ENCODE results near the gene UBE3C. TPM values are rescaled to one million over a fixed set of nuclear protein-coding genes. Genes with fewer than 3 reads are reported as not detected.

UBE3C gene
- total and polyA plus RNA-seq, 9 of the 15 experiments (the other 6 are each of a cell fraction or from before 2014, with no cell fraction given) = 9.6 to 91.7 (median 75.4) TPM

- TF ChIP-seq PATZ1 (CRISPR knock-in tag; IDR thresholded peaks at IDR 0.05; ENCODE audit: borderline replicate concordance) = no peak
- TF ChIP-seq ZNF780A (CRISPR knock-in tag; IDR thresholded peaks at IDR 0.05) = no peak
- TF ChIP-seq KDM4B (IDR thresholded peaks at IDR 0.05; ENCODE audit: borderline replicate concordance in 2 of 2, low read depth in 1 of 2) = no peak
- TF ChIP-seq TAF7 (tag; IDR thresholded peaks at IDR 0.05) = no peak
Measured at GRCh38 chr7:157138101-157138423, 664 bp upstream of the UBE3C start (continued).

GRCh38 chr7:157139111-157139809 is 534 bp downstream of the UBE3C start:
- H3K27me3 ChIP-seq (ENCODE audit: control insufficient read depth in 2 of 2, insufficient read depth in 2 of 2, low read length in 2 of 2) = no peaks in the 10 kb centered on the region
- peak; percentile 80 for ATAC-seq
- TF ChIP-seq KAT2B (IDR thresholded peaks at IDR 0.05; ENCODE audit: low read depth, low read length) (no peak), E2F5 (CRISPR knock-in tag; IDR thresholded peaks at IDR 0.05) (no peak), EP400 (IDR thresholded peaks at IDR 0.05) (peak; percentile 48; the same call in 1 of the 2 replicates), CREM (IDR thresholded peaks at IDR 0.05; ENCODE audit: low read depth) (0 out of 2 replicates have a peak, but pooled peaks have one; percentile 6), ZFX (CRISPR knock-in tag; IDR thresholded peaks at IDR 0.05) (peak; percentile 81), KDM5B (IDR thresholded peaks at IDR 0.05; ENCODE audit: insufficient replicate concordance, low read depth, low read length) (peak; percentile 19), ZNF124 (CRISPR knock-in tag; IDR thresholded peaks at IDR 0.05) (0 out of 2 replicates have a peak, but pooled peaks have one; percentile 16), ZNF282 (CRISPR knock-in tag; IDR thresholded peaks at IDR 0.05) (peak; percentile 73; the same call in 1 of the 2 replicates), RBFOX2 (IDR thresholded peaks at IDR 0.05; ENCODE audit: low read depth, low read length) (peak; percentile 38; the same call in 1 of the 2 replicates), ID3 (CRISPR knock-in tag; IDR thresholded peaks at IDR 0.05) (no peak), ID3 (tag; IDR thresholded peaks at IDR 0.05) (0 out of 2 replicates have a peak, but pooled peaks have one; percentile 20), NR1H2 (CRISPR knock-in tag; IDR thresholded peaks at IDR 0.05) (no peak), CBX5 (IDR thresholded peaks at IDR 0.05; ENCODE audit: borderline replicate concordance, low read depth) (no peak)

More at GRCh38 chr7:157139111-157139809, 534 bp downstream of the UBE3C start:
- Histone ChIP-seq H3K4me1 (replicated peaks in 1 of 2; ENCODE audit: control insufficient read depth in 2 of 2, insufficient read depth in 2 of 2, low read length in 2 of 2) (peaks cover 27 to 28% of the 10 kb centered on the region in 2 experiments), H3K27ac (ENCODE audit: extremely low read depth, low read depth, low read length) (peak overlapping the region; percentile 88), H2AFZ (ENCODE audit: low read depth, low read length) (peak overlapping the region; percentile 72), H3K4me3 (peak overlapping the region; percentile 88), H3K36me3 (ENCODE audit: control insufficient read depth, insufficient read depth, low read length) (peaks cover 48% of the 10 kb centered on the region), H3K4me2 (ENCODE audit: insufficient read depth, low read length) (peak overlapping the region; percentile 96), H3K9me3 (replicated peaks; ENCODE audit: control insufficient read depth, insufficient read depth, low read depth, low read length) (no peaks in the 10 kb centered on the region), H3K9ac (ENCODE audit: insufficient read depth in 1 of 2, low read depth in 2 of 2, low read length in 2 of 2) (peak overlapping the region; percentile 93 to 98), H4K20me1 (replicated peaks; ENCODE audit: control insufficient read depth, insufficient read depth, low read length) (peaks cover 35% of the 10 kb centered on the region), H3K79me2 (ENCODE audit: control insufficient read depth, insufficient read depth, low read length) (peaks cover 53% of the 10 kb centered on the region), H3K9me1 (ENCODE audit: control insufficient read depth, insufficient read depth, low read length) (peaks cover 12% of the 10 kb centered on the region)
- 1% methylated on average over 45 of the region's 74 CpGs for WGBS (ENCODE audit: insufficient coverage, low coverage, missing lambda C conversion rate)
- BruUV-seq (replicated peaks) = no TSS peak
- no peak for FAIRE-seq
- intact Hi-C loops (cut with micrococcal nuclease) (loop anchor here (5.0 to 10.0 kb wide), 2 partner anchors 167 to 234 kb away; no protein-coding TSS in a partner anchor), in situ Hi-C loops (cut with MboI) (no loop called here)
- CTCF ChIA-PET (ENCODE audit: low intra/inter-chr PET ratio) = no interaction called here
- POLR2A ChIA-PET = interaction anchor here (0.6 to 2.2 kb wide), 3 partner anchors 11 to 427 kb away, joined by 4 to 25 read pairs (median 6); no protein-coding TSS in a partner anchor
- peak in 1 of 4 experiments; percentile 44 for DNase-seq (ENCODE audit: extremely low read depth in 1 of 4, low spot score in 3 of 4)

All from K562 (cell line).